Left ventricle myocardium superior (tissue), 1 donor: ENCODE measurements around the gene RIBC2. TPM values are rescaled to one million over a fixed set of nuclear protein-coding genes. Genes with fewer than 3 reads are reported as not detected.

Experiments
- total RNA-seq: library from RNA; stranded (reverse); fragmentation: NEBNext Ultra II Directional; extraction: Animal tissue kit (Norgen Biotek cat#: 25700); gene quantifications from one replicate; pipeline ENCODE4 v1.2.1, GENCODE V29; 2021
- donor health status: DM: no; HTN: yes; CAD: no; lungs with severe emphysema.

Gene RIBC2
- total RNA-seq, 1 donor from 2014 or later, result not detected

Other genes starting within 250 kb of the RIBC2 start
- gene NUP50, start 249.8 kb upstream of the RIBC2 start, total RNA-seq, result 16.2 TPM
- 24.1 TPM for gene KIAA0930, start 172.8 kb upstream of the RIBC2 start, total RNA-seq
- 0.25 TPM for gene UPK3A, start 128.7 kb upstream of the RIBC2 start, total RNA-seq
- gene FAM118A, start 103.8 kb upstream of the RIBC2 start, total RNA-seq, result 20.7 TPM
- gene SMC1B, start 94 bp upstream of the RIBC2 start, total RNA-seq, result not detected
- 93.3 TPM for gene FBLN1, start 89.2 kb downstream of the RIBC2 start, total RNA-seq